22Rv1 (cell line): ENCODE data around the gene LRRTM1.

Source experiments
- H3K27ac ChIP-seq: fragments of 450-650 bp; 2 replicates; pipeline ENCODE4 v1.5.1; 2017
- CTCF ChIP-seq: fragments of 450-650 bp; IDR thresholded peaks from 2 replicates; pipeline ENCODE4 v1.5.1; 2017; ENCODE audit warnings: mild to moderate bottlenecking
- ZFX ChIP-seq: fragments of 450-650 bp; IDR thresholded peaks from 2 replicates; pipeline ENCODE4 v1.6.1; 2017; ENCODE audit warnings: antibody characterized with exemption, borderline replicate concordance

Gene LRRTM1

GRCh38 chr2:80303909-80304837, at the start of gene LRRTM1:
Gene LRRTM1, minus strand, starts transcription at chr2:80304752. Its CDS starts 933 bp downstream, at chr2:80303819.
- no peak within 1 kb of the TSS for H3K27ac ChIP-seq
- TF ChIP-seq ZFX (no peak), CTCF (no peak)

- TF ChIP-seq CTCF (no peak), ZFX (no peak)
- H3K27ac ChIP-seq: no peak overlapping the region
Observed at GRCh38 chr2:80351231-80351630, 46.7 kb upstream of the LRRTM1 start.

GRCh38 chr2:80348953-80349352, 44.4 kb upstream of the LRRTM1 start:
- TF ChIP-seq ZFX (no peak), CTCF (no peak)
- H3K27ac ChIP-seq: no peak overlapping the region

GRCh38 chr2:80348078-80348477, 43.5 kb upstream of the LRRTM1 start:
- H3K27ac ChIP-seq: no peak overlapping the region
- TF ChIP-seq CTCF (no peak), ZFX (no peak)

- H3K27ac ChIP-seq: no peak overlapping the region
- TF ChIP-seq CTCF: no peak
- TF ChIP-seq ZFX: no peak
Observed at GRCh38 chr2:80340022-80340421, 35.5 kb upstream of the LRRTM1 start.

- no peak overlapping the region for H3K27ac ChIP-seq
- TF ChIP-seq CTCF (no peak), ZFX (no peak)
Observed at GRCh38 chr2:80338794-80339193, 34.2 kb upstream of the LRRTM1 start.

GRCh38 chr2:80335411-80335810, 30.9 kb upstream of the LRRTM1 start:
- no peak for TF ChIP-seq ZFX
- no peak for TF ChIP-seq CTCF
- H3K27ac ChIP-seq: no peak overlapping the region
